H1 (cell line): ENCODE results near the gene LRRTM3. TPM values are rescaled to one million over a fixed set of nuclear protein-coding genes. Genes with fewer than 3 reads are reported as not detected.

Source experiments
- CTCF ChIA-PET: fragments of 300-600 bp; sonication (Branson Sonifier 250); formaldehyde crosslinking; loops from one replicate; lab custom pipeline; 2021; ENCODE audit not compliant: partially characterized antibody; lab: Charles Lee
- POLR2A ChIA-PET: fragments of 300-600 bp; sonication (Branson Sonifier 250); formaldehyde crosslinking; loops from one replicate; lab custom pipeline; 2021; ENCODE audit warnings: inconsistent platforms; ENCODE audit not compliant: partially characterized antibody; lab: Charles Lee
- DNase-seq, 2 experiments: peaks; one replicate each; pipeline versions ENCODE4 v3.0.0 to v3.0.0-alpha.2; 2010 to 2022; ENCODE audit warnings: low spot score in 2 of 2, low read depth in 1 of 2, mixed read lengths in 1 of 2
- FAIRE-seq: peaks from 2 replicates; lab custom pipeline; 2011; peaks lifted over from hg19 to GRCh38; lab: Jason Lieb, UNC
- H2AFZ ChIP-seq: 2 replicates; pipeline ENCODE4 v1.8.1; 2012; ENCODE audit warnings: low read length, inconsistent platforms
- H2AK5ac ChIP-seq: 2 replicates; pipeline ENCODE4 v1.6.1; 2013; ENCODE audit warnings: low read depth, low read length
- H2BK120ac ChIP-seq: replicated peaks from 2 replicates; pipeline ENCODE3; 2013; ENCODE audit warnings: low read depth, low read length, inconsistent platforms
- H2BK12ac ChIP-seq: 2 replicates; pipeline ENCODE4 v1.6.1; 2013; ENCODE audit warnings: low read depth, low read length
- H2BK15ac ChIP-seq: 2 replicates; pipeline ENCODE4 v1.6.1; 2013; ENCODE audit warnings: low read length
- H2BK20ac ChIP-seq: 2 replicates; pipeline ENCODE4 v1.6.1; 2013; ENCODE audit warnings: low read length
- H2BK5ac ChIP-seq: 2 replicates; pipeline ENCODE4 v1.6.1; 2013; ENCODE audit warnings: low read depth, low read length
- H3K14ac ChIP-seq: 2 replicates; pipeline ENCODE4 v1.6.1; 2013; ENCODE audit warnings: inconsistent platforms; ENCODE audit not compliant: insufficient read length
- H3K18ac ChIP-seq: 2 replicates; pipeline ENCODE4 v1.6.1; 2013; ENCODE audit warnings: low read length; ENCODE audit errors: extremely low read depth
- H3K23ac ChIP-seq: 2 replicates; pipeline ENCODE4 v1.6.1; 2013; ENCODE audit warnings: inconsistent platforms; ENCODE audit not compliant: insufficient read length
- H3K23me2 ChIP-seq: 2 replicates; pipeline ENCODE4 v1.6.1; 2013; ENCODE audit warnings: low read depth, low read length
- H3K27ac ChIP-seq: 2 replicates; pipeline ENCODE4 v1.6.1; 2011; ENCODE audit warnings: low read depth, low read length, inconsistent platforms
- H3K27me3 ChIP-seq, 4 experiments: replicated peaks in 1 of 4; 1 replicate in 1 of 4; 2 replicates in 3 of 4; pipeline versions ENCODE4 v1.6.1 to v1.8.1; 2011 to 2013; ENCODE audit warnings: low read length in 3 of 4, mild to moderate bottlenecking in 3 of 4, inconsistent platforms in 2 of 4, mixed read lengths in 2 of 4, moderate library complexity in 1 of 4; ENCODE audit not compliant: control insufficient read depth in 3 of 4, insufficient read depth in 3 of 4; ENCODE audit errors: extremely low read depth in 1 of 4
- H3K36me3 ChIP-seq, 4 experiments: 2 replicates each; pipeline versions ENCODE4 v1.6.1 to v1.8.1; 2011 to 2013; ENCODE audit warnings: mild to moderate bottlenecking in 4 of 4, low read length in 3 of 4, moderate library complexity in 2 of 4, control low read depth in 1 of 4, inconsistent platforms in 1 of 4; ENCODE audit not compliant: insufficient read depth in 4 of 4, control insufficient read depth in 2 of 4
- H3K4ac ChIP-seq: replicated peaks from 2 replicates; pipeline ENCODE3; 2013; ENCODE audit warnings: low read length, low read depth, mixed read lengths, inconsistent platforms; ENCODE audit not compliant: insufficient read length
- H3K4me1 ChIP-seq, 4 experiments: replicated peaks in 1 of 4; 1 replicate in 1 of 4; 2 replicates in 3 of 4; pipeline versions ENCODE4 v1.6.1 to v1.8.1; 2011 to 2013; ENCODE audit warnings: low read length in 3 of 4, inconsistent platforms in 2 of 4, mixed read lengths in 1 of 4; ENCODE audit not compliant: insufficient read depth in 4 of 4, control insufficient read depth in 3 of 4
- H3K4me2 ChIP-seq, 2 experiments: 2 replicates each; pipeline versions ENCODE4 v1.6.1 to v1.8.1; 2011 to 2013; ENCODE audit warnings: low read depth in 2 of 2, low read length in 2 of 2, control low read depth in 1 of 2, inconsistent platforms in 1 of 2, mild to moderate bottlenecking in 1 of 2; ENCODE audit not compliant: insufficient read depth in 1 of 2
- H3K4me3 ChIP-seq, 4 experiments: fragments of 200-600, 300-600 bp in 1 of 4; sonication (generic), shearing (Covaris generic), sonication (Bioruptor Twin) in 1 of 4; 2 replicates each; pipeline versions ENCODE4 v1.5.1 to v1.8.1; 2011 to 2016; ENCODE audit warnings: low read length in 4 of 4, low read depth in 3 of 4, control low read depth in 2 of 4, inconsistent platforms in 2 of 4, mild to moderate bottlenecking in 2 of 4, mixed read lengths in 1 of 4, moderate library complexity in 1 of 4; ENCODE audit not compliant: insufficient read depth in 2 of 4; ENCODE audit errors: extremely low read depth in 1 of 4
- H3K56ac ChIP-seq: replicated peaks from 2 replicates; pipeline ENCODE3; 2013; ENCODE audit warnings: low read depth, mild to moderate bottlenecking, mixed read lengths, low read length, inconsistent platforms; ENCODE audit not compliant: insufficient read length
- H3K79me1 ChIP-seq: 2 replicates; pipeline ENCODE4 v1.6.1; 2013; ENCODE audit warnings: low read depth, low read length, control low read depth
- H3K79me2 ChIP-seq, 2 experiments: 2 replicates each; pipeline versions ENCODE4 v1.6.1 to v1.8.1; 2012 to 2013; ENCODE audit warnings: low read length in 2 of 2, mild to moderate bottlenecking in 2 of 2, inconsistent platforms in 1 of 2; ENCODE audit not compliant: insufficient read depth in 2 of 2, control insufficient read depth in 1 of 2
- H3K9ac ChIP-seq, 4 experiments: replicated peaks in 1 of 4; 1 replicate in 1 of 4; 2 replicates in 3 of 4; pipeline versions ENCODE4 v1.6.1 to v1.8.1; 2011 to 2013; ENCODE audit warnings: low read depth in 3 of 4, low read length in 3 of 4, control low read depth in 2 of 4, mild to moderate bottlenecking in 2 of 4, moderate library complexity in 2 of 4, inconsistent platforms in 1 of 4; ENCODE audit errors: extremely low read depth in 1 of 4
- H3K9me3 ChIP-seq, 2 experiments: 2 replicates each; pipeline versions ENCODE4 v1.6.1 to v1.8.1; 2012 to 2013; ENCODE audit warnings: mild to moderate bottlenecking in 2 of 2, moderate library complexity in 2 of 2, control low read depth in 1 of 2, inconsistent platforms in 1 of 2, low read depth in 1 of 2, low read length in 1 of 2, mixed read lengths in 1 of 2; ENCODE audit not compliant: insufficient read depth in 2 of 2
- H4K20me1 ChIP-seq, 2 experiments: replicated peaks in 1 of 2; 2 replicates each; pipeline versions ENCODE3 to v1.8.1; 2011 to 2013; ENCODE audit warnings: inconsistent platforms in 2 of 2, low read length in 2 of 2, mild to moderate bottlenecking in 1 of 2; ENCODE audit not compliant: insufficient read depth in 2 of 2, control insufficient read depth in 1 of 2
- H4K5ac ChIP-seq: 2 replicates; pipeline ENCODE4 v1.6.1; 2013; ENCODE audit warnings: low read length, low read depth, mixed read lengths, inconsistent platforms; ENCODE audit not compliant: insufficient read length
- H4K8ac ChIP-seq: 2 replicates; pipeline ENCODE4 v1.8.0; 2013; ENCODE audit warnings: mild to moderate bottlenecking, moderate library complexity, low read length, inconsistent platforms; ENCODE audit not compliant: insufficient read depth; ENCODE audit errors: extremely low read depth
- H4K91ac ChIP-seq: replicated peaks from 2 replicates; pipeline ENCODE3; 2013; ENCODE audit warnings: low read length, mixed read lengths, inconsistent platforms; ENCODE audit not compliant: insufficient read length
- ASH2L ChIP-seq: fragments of 200-600, 300-600 bp; sonication (generic); IDR thresholded peaks from one replicate; pipeline ENCODE4 v1.7.1; 2017; ENCODE audit warnings: low read length
- CBX5 ChIP-seq: fragments of 300-800, 300-1000 bp; sonication (generic); IDR thresholded peaks from 2 replicates; pipeline ENCODE4 v1.7.1; 2016; ENCODE audit warnings: antibody characterized with exemption, low read length, low read depth
- CHD1 ChIP-seq: IDR thresholded peaks from 2 replicates; pipeline ENCODE4 v1.6.1; 2012; ENCODE audit warnings: low read depth, low read length, improper control_type of control experiment
- CREB1 ChIP-seq: IDR thresholded peaks from 2 replicates; pipeline ENCODE4 v1.6.1; 2012; ENCODE audit warnings: inconsistent platforms
- GTF2F1 ChIP-seq: IDR thresholded peaks from 2 replicates; pipeline ENCODE4 v1.6.1; 2012; ENCODE audit warnings: low read depth, low read length, improper control_type of control experiment, borderline replicate concordance
- POLR2AphosphoS5 ChIP-seq: IDR thresholded peaks from 2 replicates; pipeline ENCODE4 v1.6.1; 2011; ENCODE audit warnings: low read depth, low read length
- POU5F1 ChIP-seq: IDR thresholded peaks from 2 replicates; pipeline ENCODE4 v1.6.1; 2011; ENCODE audit warnings: low read depth, mild to moderate bottlenecking, low read length, moderate library complexity
- RXRA ChIP-seq: IDR thresholded peaks from 2 replicates; pipeline ENCODE4 v1.6.1; 2011; ENCODE audit warnings: low read depth, mild to moderate bottlenecking, low read length, moderate library complexity; ENCODE audit not compliant: insufficient read depth
- SP4 ChIP-seq: IDR thresholded peaks from 2 replicates; pipeline ENCODE4 v1.6.1; 2012; ENCODE audit warnings: low read length, inconsistent platforms
- SUZ12 ChIP-seq: fragments of 200-600 bp; sonication (generic); IDR thresholded peaks from 2 replicates; pipeline ENCODE4 v1.6.1; 2012; ENCODE audit warnings: mild to moderate bottlenecking, inconsistent platforms, low read length, moderate library complexity, mixed read lengths
- TCF12 ChIP-seq: IDR thresholded peaks from 2 replicates; pipeline ENCODE4 v1.6.1; 2011; ENCODE audit warnings: low read depth, mild to moderate bottlenecking, low read length
- YY1 ChIP-seq: IDR thresholded peaks from 2 replicates; pipeline ENCODE4 v1.6.1; 2011; ENCODE audit warnings: low read depth, mild to moderate bottlenecking, low read length
- WGBS, 2 experiments: shearing (Covaris generic) in 1 of 2; methylation state at CpG; one replicate each; pipeline versions ENCODE4 v1.1.6 to v1.1.7; 2013 to 2015; ENCODE audit warnings: low lambda C conversion rate in 2 of 2, mixed read lengths in 2 of 2, inconsistent platforms in 1 of 2, low coverage in 1 of 2, missing lambda C conversion rate in 1 of 2; ENCODE audit not compliant: insufficient replicate concordance in 2 of 2, insufficient coverage in 1 of 2, insufficient read length in 1 of 2; ENCODE audit errors: extremely low coverage in 1 of 2, missing lambda C conversion rate in 1 of 2; 5-methylcytosine and 5-hydroxymethylcytosine counted together
- polyA plus RNA-seq, 7 experiments: library from polyadenylated mRNA; depleted of rRNA in 3 of 7; stranded (reverse) in 5 of 7; unstranded in 2 of 7; fragments of >200 nt in 5 of 7; fragments of 200-250 nt in 2 of 7; gene quantifications; 1 replicate in 5 of 7; 2 replicates in 1 of 7; 4 replicates in 1 of 7; pipeline versions ENCODE4 v1.2.1 to v1.2.3, GENCODE V29; 2011 to 2013; ENCODE audit warnings: missing spikeins in 2 of 7, mixed read lengths in 2 of 7
- total RNA-seq: library from RNA; stranded (reverse); fragmentation: NEBNext Ultra II Directional; extraction: Animal tissue kit (Norgen Biotek cat#: 25700); gene quantifications from 2 replicates; pipeline ENCODE4 v1.2.1, GENCODE V29; 2021

The LRRTM3 gene
- total and polyA plus RNA-seq, 2 of the 8 experiments (the other 6 are each of a cell fraction or from before 2014, with no cell fraction given), result 0.33 to 0.48 TPM

- Histone ChIP-seq H2AFZ (no peak overlapping the region), H3K9ac (no peak overlapping the region), H3K36me3 (no peaks in the 10 kb centered on the region), H3K9me3 (no peaks in the 10 kb centered on the region), H3K4ac (no peak overlapping the region), H2BK20ac (no peak overlapping the region), H3K4me1 (no peaks in the 10 kb centered on the region), H2BK12ac (no peak overlapping the region), H3K18ac (no peak overlapping the region), H3K23ac (no peak overlapping the region), H4K20me1 (no peaks in the 10 kb centered on the region), H3K14ac (no peak overlapping the region), H3K4me2 (no peak overlapping the region), H3K27me3 (no peaks in the 10 kb centered on the region), H3K4me3 (no peak overlapping the region), H4K5ac (no peak overlapping the region), H4K8ac (no peak overlapping the region), H3K56ac (no peak overlapping the region), H2BK15ac (no peak overlapping the region), H3K23me2 (no peaks in the 10 kb centered on the region), H2AK5ac (no peak overlapping the region), H3K27ac (no peak overlapping the region), H3K79me1 (no peaks in the 10 kb centered on the region), H2BK120ac (no peak overlapping the region), H3K79me2 (no peaks in the 10 kb centered on the region), H4K91ac (no peak overlapping the region), H2BK5ac (no peak overlapping the region)
- no peak for DNase-seq
- ChIA-PET POLR2A (no interaction called here), CTCF (interaction anchor here (1.2 kb wide), 1 partner anchor 10 kb away, joined by 3 read pairs; no protein-coding TSS in a partner anchor)
- TF ChIP-seq CREB1 (no peak), SUZ12 (no peak), GTF2F1 (no peak), POLR2AphosphoS5 (no peak), YY1 (no peak), RXRA (no peak), SP4 (no peak), POU5F1 (no peak), CBX5 (no peak), ASH2L (no peak), CHD1 (no peak), TCF12 (no peak)
- WGBS, 2 experiments, result 80% methylated on average over 1 of the region's 1 CpG; no CpG with 5 or more reads in 1 of the 2 experiments
- no peak for FAIRE-seq
Observed at GRCh38 chr10:67005981-67006380, 80.1 kb downstream of the LRRTM3 start.
